K562 (cell line): ENCODE measurements around the gene TMEM131L. TPM values are rescaled to one million over a fixed set of nuclear protein-coding genes. Genes with fewer than 3 reads are reported as not detected.
A peak's percentile ranks its signal among the peaks of the same experiment; 100 is the strongest.

ENCODE experiments used
- ARID2 ChIP-seq: fragments of 450-650 bp; IDR thresholded peaks from 2 replicates; pipeline ENCODE4 v1.6.1; 2017; ENCODE audit warnings: antibody characterized with exemption, mild to moderate bottlenecking
- BCL6 ChIP-seq: fragments of 250-450 bp; sonication (Bioruptor Pico); IDR thresholded peaks from 2 replicates; pipeline ENCODE4 v1.4.0; 2020
- CEBPB ChIP-seq: fragments of 450-650 bp; IDR thresholded peaks from 2 replicates; pipeline ENCODE4 v1.6.1; 2016; ENCODE audit warnings: missing genetic modification characterization, missing compliant biosample characterization
- FOXK1 ChIP-seq: sonication (generic); formaldehyde crosslinking; IDR thresholded peaks from 2 replicates; pipeline ENCODE4 v1.8.0; 2022; ENCODE audit warnings: missing genetic modification reagents, mild to moderate bottlenecking, borderline replicate concordance
- FOXK2 ChIP-seq, 2 experiments: fragments of 450-650 bp; IDR thresholded peaks in 1 of 2; conservative IDR thresholded peaks in 1 of 2; 2 replicates each; pipeline ENCODE4 v1.6.1; 2016; ENCODE audit warnings: low read depth in 2 of 2, mild to moderate bottlenecking in 1 of 2
- GABPA ChIP-seq: fragments of 200-800 bp; sonication (Bioruptor generic); conservative IDR thresholded peaks from 2 replicates; pipeline ENCODE4 v1.6.1; 2016; ENCODE audit warnings: low read depth, missing genetic modification characterization, missing compliant biosample characterization
- GATAD2B ChIP-seq: fragments of 450-650 bp; IDR thresholded peaks from 2 replicates; pipeline ENCODE4 v1.6.1; 2017; ENCODE audit warnings: mild to moderate bottlenecking, borderline replicate concordance
- KLF13 ChIP-seq: fragments of 450-650 bp; IDR thresholded peaks from 2 replicates; pipeline ENCODE4 v1.6.1; 2016; ENCODE audit warnings: missing genetic modification characterization, low read depth, mild to moderate bottlenecking, missing compliant biosample characterization, moderate library complexity, borderline replicate concordance
- MTA1 ChIP-seq: fragments of 450-650 bp; IDR thresholded peaks from 2 replicates; pipeline ENCODE4 v1.6.1; 2017; ENCODE audit warnings: borderline replicate concordance
- NR4A1 ChIP-seq, 2 experiments: fragments of 250-450 bp in 1 of 2; fragments of 450-650 bp in 1 of 2; sonication (Bioruptor Pico) in 1 of 2; IDR thresholded peaks; 2 replicates each; pipeline versions ENCODE4 v1.4.0 to v1.6.1; 2016 to 2020; ENCODE audit warnings: mild to moderate bottlenecking in 2 of 2, missing compliant biosample characterization in 1 of 2, missing genetic modification characterization in 1 of 2, moderate library complexity in 1 of 2
- RAD51 ChIP-seq: fragments of 450-650 bp; IDR thresholded peaks from 2 replicates; pipeline ENCODE4 v1.7.1; 2016; ENCODE audit warnings: low read depth, mild to moderate bottlenecking, borderline replicate concordance
- SMARCC2 ChIP-seq: fragments of 450-650 bp; IDR thresholded peaks from 2 replicates; pipeline ENCODE4 v1.6.1; 2017; ENCODE audit warnings: antibody characterized with exemption, moderate library complexity, mild to moderate bottlenecking, low read depth
- SNRNP70 ChIP-seq: fragments of 200-400 bp; formaldehyde crosslinking; optimal IDR thresholded peaks from 2 replicates; pipeline ENCODE3; 2017; ENCODE audit warnings: low read depth, low read length
- STAT5B ChIP-seq: fragments of 250-450 bp; sonication (Bioruptor Pico); IDR thresholded peaks from 2 replicates; pipeline ENCODE4 v1.8.0; 2021; ENCODE audit warnings: mild to moderate bottlenecking, inconsistent platforms
- TEAD1 ChIP-seq, 2 experiments: fragments of 450-650 bp in 1 of 2; sonication (generic) in 1 of 2; formaldehyde crosslinking; IDR thresholded peaks; 2 replicates each; pipeline versions ENCODE4 v1.4.0 to v1.8.0; 2020 to 2022; ENCODE audit warnings: mild to moderate bottlenecking in 2 of 2, missing genetic modification reagents in 1 of 2
- TFAM ChIP-seq: fragments of 250-450 bp; sonication (Bioruptor Pico); conservative IDR thresholded peaks from 2 replicates; pipeline ENCODE4 v1.5.0; 2021; ENCODE audit warnings: mild to moderate bottlenecking, moderate library complexity
- TRIM28 ChIP-seq: fragments of 450-650 bp; IDR thresholded peaks from 2 replicates; pipeline ENCODE4 v1.6.1; 2017
- ZEB2 ChIP-seq: fragments of 450-650 bp; IDR thresholded peaks from 2 replicates; pipeline ENCODE4 v1.6.1; 2016
- ZNF311 ChIP-seq: fragments of 250-450 bp; sonication (Bioruptor Pico); IDR thresholded peaks from 2 replicates; pipeline ENCODE4 v1.4.0; 2020; ENCODE audit warnings: mild to moderate bottlenecking, moderate library complexity
- ZNF586 ChIP-seq: fragments of 450-650 bp; formaldehyde crosslinking; conservative IDR thresholded peaks from 2 replicates; pipeline ENCODE4 v1.4.0; 2020; ENCODE audit warnings: mild to moderate bottlenecking, moderate library complexity
- ZNF668 ChIP-seq: fragments of 250-450 bp; sonication (Bioruptor Pico); IDR thresholded peaks from 2 replicates; pipeline ENCODE4 v1.8.0; 2022; ENCODE audit warnings: mild to moderate bottlenecking, inconsistent platforms
- ZSCAN32 ChIP-seq: fragments of 450-650 bp; formaldehyde crosslinking; IDR thresholded peaks from 2 replicates; pipeline ENCODE4 v1.4.0; 2020; ENCODE audit warnings: mild to moderate bottlenecking, moderate library complexity
- polyA plus RNA-seq, 8 experiments: library from polyadenylated mRNA; depleted of rRNA in 4 of 8; stranded (reverse) in 5 of 8; unstranded in 3 of 8; fragments of >200 nt; fragmentation: Nextera tagmentation in 2 of 8; fragmentation: Illumina TruSeq in 1 of 8; extraction: Ambion mirVana in 2 of 8; extraction: Trizol in 1 of 8; gene quantifications; 2 replicates each; pipeline versions ENCODE4 v1.2.1 to v1.2.3, GENCODE V29; 2011 to 2014; ENCODE audit warnings: inconsistent platforms in 1 of 8, missing spikeins in 1 of 8
- total RNA-seq, 7 experiments: library from RNA; depleted of rRNA in 6 of 7; stranded (reverse); fragments of >200 nt in 6 of 7; fragmentation: Illumina TruSeq in 2 of 7; extraction: Trizol in 2 of 7; gene quantifications; 2 replicates each; pipeline versions ENCODE4 v1.2.1 to v1.2.3, GENCODE V29; 2011 to 2021; ENCODE audit warnings: low replicate concordance in 1 of 7
- TF ChIP-seq, protein P1 (sequence below): fragments of 450-650 bp; formaldehyde crosslinking; IDR thresholded peaks from 2 replicates; pipeline ENCODE4 v1.4.0; 2022; ENCODE audit warnings: mild to moderate bottlenecking, moderate library complexity
- TF ChIP-seq, protein P2 (sequence below): fragments of 250-450 bp; sonication (Bioruptor Pico); IDR thresholded peaks from 2 replicates; pipeline ENCODE4 v1.8.0; 2022; ENCODE audit warnings: moderate library complexity, mild to moderate bottlenecking, inconsistent platforms
- TF ChIP-seq, protein P3 (sequence below): fragments of 450-650 bp; conservative IDR thresholded peaks from 2 replicates; pipeline ENCODE4 v1.6.1; 2016; ENCODE audit warnings: missing genetic modification characterization, low read depth, mild to moderate bottlenecking, missing compliant biosample characterization, moderate library complexity
- TF ChIP-seq, protein P4 (sequence below): fragments of 450-650 bp; formaldehyde crosslinking; conservative IDR thresholded peaks from 2 replicates; pipeline ENCODE4 v1.4.0; 2022; ENCODE audit warnings: mild to moderate bottlenecking, missing genetic modification characterization

The TMEM131L gene
- total and polyA plus RNA-seq, 9 of the 15 experiments (the other 6 are each of a cell fraction or from before 2014, with no cell fraction given): 1.2 to 20.8 (median 12.9) TPM

DNA sequence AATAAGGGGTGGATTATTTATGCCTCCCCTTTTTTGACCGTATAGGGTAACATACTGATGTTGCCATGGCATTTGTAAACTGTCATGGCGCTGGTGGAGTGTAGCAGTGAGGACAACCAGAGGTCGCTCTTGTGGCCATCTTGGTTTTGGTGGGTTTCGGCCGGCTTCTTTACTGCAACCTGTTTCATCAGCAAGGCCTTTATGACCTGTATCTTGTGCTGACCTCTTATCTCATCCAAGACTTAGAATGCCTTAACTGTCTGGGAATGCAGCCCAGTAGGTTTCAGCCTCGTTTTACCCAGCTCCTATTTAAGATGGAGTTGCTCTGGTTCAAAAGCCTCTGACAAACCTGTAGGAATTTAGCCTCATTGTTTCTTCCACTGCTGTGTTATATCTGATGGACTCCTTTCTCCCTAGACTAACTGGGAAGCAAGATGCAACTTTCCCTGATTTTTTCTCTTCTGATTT is 71.4 kb downstream of the TMEM131L start (continued):
- TF ChIP-seq, protein P1, sequence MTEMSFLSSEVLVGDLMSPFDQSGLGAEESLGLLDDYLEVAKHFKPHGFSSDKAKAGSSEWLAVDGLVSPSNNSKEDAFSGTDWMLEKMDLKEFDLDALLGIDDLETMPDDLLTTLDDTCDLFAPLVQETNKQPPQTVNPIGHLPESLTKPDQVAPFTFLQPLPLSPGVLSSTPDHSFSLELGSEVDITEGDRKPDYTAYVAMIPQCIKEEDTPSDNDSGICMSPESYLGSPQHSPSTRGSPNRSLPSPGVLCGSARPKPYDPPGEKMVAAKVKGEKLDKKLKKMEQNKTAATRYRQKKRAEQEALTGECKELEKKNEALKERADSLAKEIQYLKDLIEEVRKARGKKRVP (CRISPR knock-in tag): 0 out of 2 replicates have a peak, but pooled peaks have one; percentile 42
- TF ChIP-seq MTA1 (no peak), NR4A1 (CRISPR knock-in tag; IDR thresholded peaks at IDR 0.05) (no peak), NR4A1 (tag; IDR thresholded peaks at IDR 0.05) (peak; percentile 89), STAT5B (CRISPR knock-in tag) (peak; percentile 49; the same call in 1 of the 2 replicates), ZNF586 (CRISPR knock-in tag) (no peak), FOXK1 (no peak), BCL6 (peak; percentile 88), TEAD1 (CRISPR knock-in tag; IDR thresholded peaks at IDR 0.05) (peak in 1 of 2 experiments; percentile 87; a peak in 2 of 4 replicates), TFAM (no peak), KLF13 (0 out of 2 replicates have a peak, but pooled peaks have one; percentile 20), ZSCAN32 (CRISPR knock-in tag) (no peak), ARID2 (no peak), ZNF311 (peak; percentile 80; the same call in 1 of the 2 replicates), CEBPB (tag) (no peak), SNRNP70 (no peak), TRIM28 (no peak), GATAD2B (no peak), RAD51 (no peak), ZEB2 (no peak), FOXK2 (conservative IDR thresholded peaks at IDR 0.05 in 1 of 2, IDR thresholded peaks at IDR 0.05 in 1 of 2; ENCODE audit: low read depth in 2 of 2) (no peak), ZNF668 (peak; percentile 96), SMARCC2 (no peak), GABPA (tag) (peak; percentile 63)
- TF ChIP-seq, protein P2, sequence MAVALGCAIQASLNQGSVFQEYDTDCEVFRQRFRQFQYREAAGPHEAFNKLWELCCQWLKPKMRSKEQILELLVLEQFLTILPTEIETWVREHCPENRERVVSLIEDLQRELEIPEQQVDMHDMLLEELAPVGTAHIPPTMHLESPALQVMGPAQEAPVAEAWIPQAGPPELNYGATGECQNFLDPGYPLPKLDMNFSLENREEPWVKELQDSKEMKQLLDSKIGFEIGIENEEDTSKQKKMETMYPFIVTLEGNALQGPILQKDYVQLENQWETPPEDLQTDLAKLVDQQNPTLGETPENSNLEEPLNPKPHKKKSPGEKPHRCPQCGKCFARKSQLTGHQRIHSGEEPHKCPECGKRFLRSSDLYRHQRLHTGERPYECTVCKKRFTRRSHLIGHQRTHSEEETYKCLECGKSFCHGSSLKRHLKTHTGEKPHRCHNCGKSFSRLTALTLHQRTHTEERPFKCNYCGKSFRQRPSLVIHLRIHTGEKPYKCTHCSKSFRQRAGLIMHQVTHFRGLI (CRISPR knock-in tag): peak; percentile 87
- TF ChIP-seq, protein P3, sequence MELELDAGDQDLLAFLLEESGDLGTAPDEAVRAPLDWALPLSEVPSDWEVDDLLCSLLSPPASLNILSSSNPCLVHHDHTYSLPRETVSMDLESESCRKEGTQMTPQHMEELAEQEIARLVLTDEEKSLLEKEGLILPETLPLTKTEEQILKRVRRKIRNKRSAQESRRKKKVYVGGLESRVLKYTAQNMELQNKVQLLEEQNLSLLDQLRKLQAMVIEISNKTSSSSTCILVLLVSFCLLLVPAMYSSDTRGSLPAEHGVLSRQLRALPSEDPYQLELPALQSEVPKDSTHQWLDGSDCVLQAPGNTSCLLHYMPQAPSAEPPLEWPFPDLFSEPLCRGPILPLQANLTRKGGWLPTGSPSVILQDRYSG (tag): peak; percentile 96
- TF ChIP-seq, protein P4, sequence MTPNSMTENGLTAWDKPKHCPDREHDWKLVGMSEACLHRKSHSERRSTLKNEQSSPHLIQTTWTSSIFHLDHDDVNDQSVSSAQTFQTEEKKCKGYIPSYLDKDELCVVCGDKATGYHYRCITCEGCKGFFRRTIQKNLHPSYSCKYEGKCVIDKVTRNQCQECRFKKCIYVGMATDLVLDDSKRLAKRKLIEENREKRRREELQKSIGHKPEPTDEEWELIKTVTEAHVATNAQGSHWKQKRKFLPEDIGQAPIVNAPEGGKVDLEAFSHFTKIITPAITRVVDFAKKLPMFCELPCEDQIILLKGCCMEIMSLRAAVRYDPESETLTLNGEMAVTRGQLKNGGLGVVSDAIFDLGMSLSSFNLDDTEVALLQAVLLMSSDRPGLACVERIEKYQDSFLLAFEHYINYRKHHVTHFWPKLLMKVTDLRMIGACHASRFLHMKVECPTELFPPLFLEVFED (CRISPR knock-in tag): peak; percentile 82; the same call in 1 of the 2 replicates
